Measurements from ENCODE around the gene TIMELESS.
"Not testable (repeated sequence)": the region's sequence is repeated elsewhere in the genome, so short reads cannot be mapped to it uniquely, and the experiment has no call there.

Gene TIMELESS

GRCh38 chr12:56449622-56449984 is 377 bp upstream of the TIMELESS start:
- H3K36me3 ChIP-seq (ENCODE audit: control insufficient read depth in 2 of 2, insufficient read depth in 1 of 2, low read length in 2 of 2): peaks cover 0 to 8% of the 10 kb centered on the region in 2 experiments; a peak in 1 of 3 replicates
- no peaks in the 10 kb centered on the region for H3K9me3 ChIP-seq (ENCODE audit: control insufficient read depth, insufficient read depth, low read depth, low read length)
- peak overlapping the region; percentile 59 for H3K4me3 ChIP-seq (ENCODE audit: low read depth, low read length)
- TF ChIP-seq PRDM10 (tag by site-specific recombination; IDR thresholded peaks at IDR 0.05) (peak; percentile 94), ZNF514 (tag by site-specific recombination; IDR thresholded peaks at IDR 0.05) (no peak), ZBTB17 (tag by site-specific recombination; IDR thresholded peaks at IDR 0.05) (peak; percentile 50), ZNF2 (tag by site-specific recombination; IDR thresholded peaks at IDR 0.05) (0 out of 2 replicates have a peak, but pooled peaks have one; percentile 5)
- POLR2A ChIA-PET: interaction anchor here (0.7 to 3.0 kb wide), 22 partner anchors 9 to 228 kb away, joined by 3 to 15 read pairs (median 4); partner anchors contain the start of genes CNPY2, GLS2, PAN2 and RNF41
- CTCF ChIA-PET: interaction anchor here (0.6 to 5.4 kb wide), 4 partner anchors 12 to 323 kb away, joined by 3 to 29 read pairs (median 7); no protein-coding TSS in a partner anchor
- peak overlapping the region; percentile 93 for H3K27ac ChIP-seq (ENCODE audit: extremely low read depth, low read depth, low read length)
- peaks cover 5% of the 10 kb centered on the region for H3K4me1 ChIP-seq (ENCODE audit: control insufficient read depth, insufficient read depth, low read length)

GRCh38 chr12:56443208-56443607 is 6.0 kb downstream of the TIMELESS start:
- CTCF ChIA-PET; H3K27ac ChIP-seq (ENCODE audit: extremely low read depth, low read depth, low read length); H3K4me3 ChIP-seq (ENCODE audit: low read depth, low read length); H3K9me3 ChIP-seq (ENCODE audit: control insufficient read depth, insufficient read depth, low read depth, low read length); H3K4me1 ChIP-seq (ENCODE audit: control insufficient read depth, insufficient read depth, low read length); H3K36me3 ChIP-seq (ENCODE audit: control insufficient read depth in 2 of 2, insufficient read depth in 1 of 2, low read length in 2 of 2): not testable (repeated sequence)
- TF ChIP-seq SETDB1 (IDR thresholded peaks at IDR 0.05; ENCODE audit: insufficient read length, low read length) (peak; percentile 47), KLF8 (tag by site-specific recombination; IDR thresholded peaks at IDR 0.05) (0 out of 2 replicates have a peak, but pooled peaks have one; percentile 11)
- POLR2A ChIA-PET: interaction anchor here (0.7 kb wide), 1 partner anchor 93 kb away, joined by 3 read pairs; no protein-coding TSS in a partner anchor

- H3K27ac ChIP-seq (ENCODE audit: extremely low read depth, low read depth, low read length): no peak overlapping the region
- ChIA-PET CTCF (interaction anchor here (1.3 to 1.5 kb wide), 2 partner anchors 12 to 26 kb away, joined by 3 read pairs; partner anchors contain the start of gene TIMELESS), POLR2A (interaction anchor here (0.6 to 1.4 kb wide), 4 partner anchors 12 to 430 kb away, joined by 3 to 7 read pairs (median 5); partner anchors contain the start of gene TIMELESS)
- no peaks in the 10 kb centered on the region for H3K9me3 ChIP-seq (ENCODE audit: control insufficient read depth, insufficient read depth, low read depth, low read length)
- H3K4me1 ChIP-seq (ENCODE audit: control insufficient read depth, insufficient read depth, low read length): no peaks in the 10 kb centered on the region
- H3K4me3 ChIP-seq (ENCODE audit: low read depth, low read length): no peak overlapping the region
- no peak for TF ChIP-seq PATZ1 (tag by site-specific recombination; IDR thresholded peaks at IDR 0.05)
- no peak for TF ChIP-seq ZBTB6 (tag by site-specific recombination; IDR thresholded peaks at IDR 0.05)
- no peak for TF ChIP-seq ZNF19 (tag by site-specific recombination; IDR thresholded peaks at IDR 0.05; ENCODE audit: low read depth)
- peak; percentile 61 for TF ChIP-seq ZNF335 (tag by site-specific recombination; conservative IDR thresholded peaks at IDR 0.05)
- TF ChIP-seq ZBTB44 (tag by site-specific recombination; IDR thresholded peaks at IDR 0.05): peak; percentile 48; the same call in 1 of the 2 replicates
- peaks cover 3 to 13% of the 10 kb centered on the region in 2 experiments; a peak in 2 of 3 replicates for H3K36me3 ChIP-seq (ENCODE audit: control insufficient read depth in 2 of 2, insufficient read depth in 1 of 2, low read length in 2 of 2)
Measured at GRCh38 chr12:56437430-56438176, 11.6 kb downstream of the TIMELESS start.
